Endodermal cell (in vitro differentiated cells): Measurements from ENCODE around the gene ABLIM1. TPM values are rescaled to one million over a fixed set of nuclear protein-coding genes. Genes with fewer than 3 reads are reported as not detected.

ENCODE experiments used
- DNase-seq: peaks from one replicate; pipeline ENCODE4 v3.0.0-alpha.2; 2017
- H3K27ac ChIP-seq: 2 replicates; pipeline ENCODE4 v1.5.1; 2013; ENCODE audit warnings: mild to moderate bottlenecking, low read depth, low read length, moderate library complexity
- H3K27me3 ChIP-seq: 2 replicates; pipeline ENCODE4 v1.6.1; 2013; ENCODE audit warnings: mild to moderate bottlenecking, low read length, moderate library complexity; ENCODE audit not compliant: insufficient read depth, control insufficient read depth, poor library complexity, severe bottlenecking
- H3K36me3 ChIP-seq: 2 replicates; pipeline ENCODE4 v1.7.0; 2013; ENCODE audit warnings: mild to moderate bottlenecking, low read length, moderate library complexity; ENCODE audit not compliant: control insufficient read depth, insufficient read depth
- H3K4me1 ChIP-seq: one replicate; pipeline ENCODE4 v1.7.0; 2013; ENCODE audit warnings: low read length; ENCODE audit not compliant: control insufficient read depth, insufficient read depth
- H3K4me3 ChIP-seq: 2 replicates; pipeline ENCODE4 v1.5.1; 2013; ENCODE audit warnings: mild to moderate bottlenecking, low read length, moderate library complexity
- H3K9ac ChIP-seq: 2 replicates; pipeline ENCODE4 v1.6.1; 2013; ENCODE audit warnings: mild to moderate bottlenecking, low read length, moderate library complexity; ENCODE audit not compliant: poor library complexity, severe bottlenecking; ENCODE audit errors: extremely low read depth
- H3K9me3 ChIP-seq: 2 replicates; pipeline ENCODE4 v1.6.1; 2013; ENCODE audit warnings: mild to moderate bottlenecking, low read length, moderate library complexity; ENCODE audit not compliant: control insufficient read depth
- H3K27ac Mint-ChIP-seq: 2 replicates; pipeline ENCODE4 v1.8.0; 2020; ENCODE audit warnings: mixed read lengths
- H3K27me3 Mint-ChIP-seq: 2 replicates; pipeline ENCODE4 v1.8.0; 2021; ENCODE audit warnings: mild to moderate bottlenecking, mixed read lengths; ENCODE audit not compliant: insufficient read depth
- H3K36me3 Mint-ChIP-seq: 2 replicates; pipeline ENCODE4 v1.8.0; 2020; ENCODE audit warnings: low read depth, mixed read lengths
- H3K4me1 Mint-ChIP-seq: 2 replicates; pipeline ENCODE4 v1.8.0; 2020; ENCODE audit warnings: mixed read lengths
- H3K4me3 Mint-ChIP-seq: 2 replicates; pipeline ENCODE4 v1.8.0; 2020; ENCODE audit warnings: mild to moderate bottlenecking, moderate library complexity, mixed read lengths
- H3K9me3 Mint-ChIP-seq: 2 replicates; pipeline ENCODE4 v1.8.0; 2020; ENCODE audit warnings: mild to moderate bottlenecking, mixed read lengths
- CTCF ChIP-seq: fragments of 200-600 bp; sonication (generic); conservative IDR thresholded peaks from 2 replicates; pipeline ENCODE4 v1.5.0; 2021; ENCODE audit warnings: antibody characterized with exemption, mild to moderate bottlenecking
- WGBS, 2 experiments: methylation state at CpG; one replicate each; pipeline versions ENCODE4 v1.1.5 to v1.1.7; 2013; ENCODE audit warnings: missing lambda C conversion rate in 2 of 2, mixed read lengths in 1 of 2; ENCODE audit not compliant: insufficient coverage in 1 of 2, insufficient read length in 1 of 2; 5-methylcytosine and 5-hydroxymethylcytosine counted together
- total RNA-seq, 2 donors: library from RNA; stranded (reverse); fragmentation: NEBNext Ultra II Directional in 1 of 2; extraction: Animal tissue kit (Norgen Biotek cat#: 25700) in 1 of 2; gene quantifications; 2 replicates in 1 of 2; 3 replicates in 1 of 2; pipeline ENCODE4 v1.2.1, GENCODE V29; 2021

ABLIM1 gene
- total RNA-seq, 2 donors from 2014 or later: 39.3 to 49.3 TPM

GRCh38 chr10:114683593-114683992 lies 25.5 kb upstream of the ABLIM1 start:
- H3K9ac ChIP-seq: no peak overlapping the region
- H3K4me3 ChIP-seq: no peak overlapping the region
- no peak overlapping the region for H3K27ac ChIP-seq
- WGBS, 2 experiments: 90 to 94% methylated on average over 2 to 9 of the region's 9 CpGs
- DNase-seq: no peak
- no peak overlapping the region for H3K4me3 Mint-ChIP-seq
- no peak for TF ChIP-seq CTCF
- H3K27ac Mint-ChIP-seq: no peak overlapping the region
- peaks cover 8% of the 10 kb centered on the region for H3K4me1 ChIP-seq
- H3K9me3 Mint-ChIP-seq: no peaks in the 10 kb centered on the region
- H3K27me3 Mint-ChIP-seq: no peaks in the 10 kb centered on the region
- H3K9me3 ChIP-seq: no peaks in the 10 kb centered on the region
- no peaks in the 10 kb centered on the region for H3K36me3 ChIP-seq
- no peaks in the 10 kb centered on the region for H3K27me3 ChIP-seq
- H3K4me1 Mint-ChIP-seq: peaks cover 16% of the 10 kb centered on the region
- no peaks in the 10 kb centered on the region for H3K36me3 Mint-ChIP-seq

GRCh38 chr10:114683162-114683561 lies 25.1 kb upstream of the ABLIM1 start:
- no peak overlapping the region for H3K4me3 Mint-ChIP-seq
- no peak overlapping the region for H3K4me3 ChIP-seq
- no peaks in the 10 kb centered on the region for H3K36me3 Mint-ChIP-seq
- no peak for TF ChIP-seq CTCF
- H3K27ac Mint-ChIP-seq: no peak overlapping the region
- H3K4me1 Mint-ChIP-seq: peaks cover 16% of the 10 kb centered on the region
- peaks cover 8% of the 10 kb centered on the region for H3K4me1 ChIP-seq
- H3K9me3 ChIP-seq: no peaks in the 10 kb centered on the region
- H3K27me3 ChIP-seq: no peaks in the 10 kb centered on the region
- H3K9me3 Mint-ChIP-seq: no peaks in the 10 kb centered on the region
- 91 to 92% methylated on average over 7 to 10 of the region's 10 CpGs for WGBS, 2 experiments
- no peak overlapping the region for H3K9ac ChIP-seq
- H3K36me3 ChIP-seq: no peaks in the 10 kb centered on the region
- H3K27ac ChIP-seq: no peak overlapping the region
- no peaks in the 10 kb centered on the region for H3K27me3 Mint-ChIP-seq
- DNase-seq: no peak

DNA sequence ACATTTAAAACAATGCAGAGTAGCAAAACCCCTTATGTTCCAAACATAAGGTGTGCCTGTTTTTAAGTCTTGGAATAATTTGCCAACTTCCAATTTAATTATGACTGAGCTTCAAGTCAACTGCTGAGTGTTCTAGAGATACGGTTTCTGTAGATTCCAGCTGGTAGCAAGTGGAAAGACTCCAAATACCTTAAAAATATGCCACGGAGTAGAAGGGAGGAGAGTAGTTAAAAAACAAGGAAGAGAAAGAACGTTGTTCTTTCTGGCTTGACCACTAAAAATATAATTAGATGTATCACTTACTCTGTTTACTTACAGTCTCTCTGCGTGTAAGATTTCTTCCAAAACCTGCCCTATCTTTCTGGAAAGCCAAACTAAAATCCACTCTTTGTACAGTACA lies 24.5 kb upstream of the ABLIM1 start:
- H3K27me3 Mint-ChIP-seq: no peaks in the 10 kb centered on the region
- TF ChIP-seq CTCF: no peak
- Histone ChIP-seq H3K9me3 (no peaks in the 10 kb centered on the region), H3K27ac (no peak overlapping the region), H3K36me3 (no peaks in the 10 kb centered on the region), H3K4me1 (peaks cover 8% of the 10 kb centered on the region), H3K9ac (no peak overlapping the region), H3K27me3 (no peaks in the 10 kb centered on the region), H3K4me3 (no peak overlapping the region)
- H3K9me3 Mint-ChIP-seq: no peaks in the 10 kb centered on the region
- no peaks in the 10 kb centered on the region for H3K36me3 Mint-ChIP-seq
- H3K4me1 Mint-ChIP-seq: peaks cover 16% of the 10 kb centered on the region
- DNase-seq: no peak
- 89 to 93% methylated on average over 3 to 4 of the region's 4 CpGs for WGBS, 2 experiments
- no peak overlapping the region for H3K27ac Mint-ChIP-seq
- no peak overlapping the region for H3K4me3 Mint-ChIP-seq
